ENCODE measurements around the gene TCAIM.
"Not testable (repeated sequence)": the region's sequence is repeated elsewhere in the genome, so short reads cannot be mapped to it uniquely, and the experiment has no call there.

The TCAIM gene

DNA sequence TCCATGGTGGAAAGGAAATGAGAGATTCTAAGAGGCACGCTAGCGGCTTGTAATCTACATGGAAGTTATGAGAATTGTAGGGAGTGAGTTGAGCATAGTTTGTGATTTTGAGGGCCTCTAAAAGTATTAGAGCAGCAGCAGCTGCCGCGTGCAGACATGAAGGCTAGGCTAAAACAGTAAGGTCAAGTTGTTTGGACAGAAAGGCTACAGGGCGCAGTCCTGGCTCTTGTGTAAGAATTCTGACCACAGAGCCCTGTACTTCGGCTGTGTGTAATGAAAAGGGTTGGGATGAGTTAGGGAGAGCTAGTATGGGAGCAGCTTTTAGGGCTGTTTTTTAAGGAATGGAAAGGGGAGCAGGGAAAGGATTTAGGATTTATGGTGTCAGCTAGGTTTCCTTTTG, 8.0 kb downstream of the TCAIM start:
- DNase-seq: not testable (repeated sequence)

DNA sequence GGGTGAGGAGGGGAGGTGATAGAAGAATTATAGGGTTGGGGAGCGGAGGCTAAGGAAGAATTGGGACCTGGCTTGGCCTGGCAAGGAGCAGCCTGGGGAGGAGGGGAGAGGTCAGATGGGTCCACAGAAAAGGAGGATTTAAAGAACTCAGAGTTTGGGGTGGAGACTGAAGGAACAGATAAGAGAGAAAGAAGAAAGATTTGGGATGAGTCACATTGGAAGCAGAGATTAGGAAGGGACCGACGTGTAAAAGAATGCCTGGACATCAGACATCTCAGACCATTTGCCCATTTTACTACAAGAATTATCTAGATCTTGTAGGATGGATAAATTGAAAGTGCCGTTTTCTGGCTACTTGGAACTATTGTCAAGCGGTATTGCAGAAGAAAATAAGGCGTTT, 10.4 kb downstream of the TCAIM start:
- DNase-seq: no peak

GRCh38 chr3:44353355-44353924, 14.9 kb downstream of the TCAIM start:
- DNase-seq: no peak

DNA sequence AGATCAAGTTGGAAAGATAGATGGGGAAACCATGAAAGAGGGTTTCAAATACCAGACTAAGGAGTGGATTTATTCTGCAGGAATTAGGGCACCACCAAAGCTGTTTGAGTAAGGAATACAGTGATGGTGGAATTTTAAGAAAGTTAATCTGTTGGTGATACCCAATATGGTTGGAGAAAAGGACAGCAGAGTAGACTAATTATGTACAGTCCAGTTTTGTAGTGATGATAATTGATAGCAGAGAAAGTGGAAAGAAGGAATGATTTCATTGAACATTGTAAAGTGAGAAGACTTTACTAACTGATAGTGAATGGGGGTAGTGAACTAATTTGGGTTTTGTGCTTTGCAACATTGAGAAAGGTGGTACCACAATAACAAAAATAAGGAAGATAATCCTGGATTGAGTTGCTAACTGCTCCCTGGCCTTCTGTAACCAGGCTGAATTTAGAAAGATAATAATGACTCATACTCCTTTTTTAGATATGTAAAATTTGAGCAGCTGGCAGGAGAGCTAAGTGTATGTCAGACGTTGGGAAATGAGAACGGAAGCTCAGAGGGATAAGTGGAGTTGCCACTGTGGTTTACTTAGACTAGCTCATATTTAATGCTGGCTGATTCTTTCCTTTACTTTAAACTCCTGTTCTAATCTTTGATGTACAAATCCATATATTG, 16.9 kb downstream of the TCAIM start:
- no peak for DNase-seq

- DNase-seq: no peak
These were observed 20.7 kb downstream of the TCAIM start for GRCh38 chr3:44359146-44359751.

GRCh38 chr3:44363591-44363990, 25.0 kb downstream of the TCAIM start:
- DNase-seq: no peak

DNA sequence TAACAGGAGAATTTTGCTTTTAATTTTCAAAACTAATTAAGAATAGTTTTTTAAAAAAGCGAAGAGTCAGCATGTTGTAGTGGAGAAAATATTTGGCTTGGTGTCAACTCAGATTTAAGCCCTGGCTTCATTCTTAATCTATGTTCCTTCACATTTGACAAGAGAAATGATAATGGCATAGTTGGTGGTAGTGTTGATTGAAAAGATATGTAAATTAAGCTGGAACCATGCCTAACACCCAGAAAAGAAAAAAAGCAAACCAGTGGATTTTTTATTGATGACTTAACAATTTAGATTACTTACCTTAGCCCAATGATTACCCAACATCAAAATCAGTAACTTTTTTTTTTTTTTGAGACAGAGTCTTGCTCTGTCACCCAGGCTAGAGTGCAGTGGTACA, 27.4 kb downstream of the TCAIM start:
- no peak for DNase-seq

DNA sequence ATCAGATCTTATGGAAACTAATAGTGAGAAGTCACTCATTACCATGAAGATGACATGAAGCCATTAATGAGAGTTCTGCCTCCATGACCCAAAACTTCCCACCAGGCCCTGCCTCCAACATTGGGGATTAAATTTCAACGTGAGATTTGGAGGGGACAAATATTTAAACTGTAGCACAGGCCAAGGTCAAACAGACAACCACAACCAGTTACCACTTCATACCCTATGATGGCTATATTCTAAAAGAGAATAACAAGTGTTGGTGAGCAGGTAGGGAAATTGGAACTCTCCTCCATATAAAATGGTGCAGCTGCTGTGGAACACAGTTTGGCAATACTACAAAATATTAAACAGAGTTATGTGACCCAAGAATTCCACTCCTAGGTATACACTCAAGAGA, 36.9 kb downstream of the TCAIM start:
- no peak for DNase-seq

- DNase-seq: no peak
These were observed 48.8 kb downstream of the TCAIM start for GRCh38 chr3:44387404-44387803.

GRCh38 chr3:44392489-44392888, 53.9 kb downstream of the TCAIM start:
- no peak for DNase-seq

DNA sequence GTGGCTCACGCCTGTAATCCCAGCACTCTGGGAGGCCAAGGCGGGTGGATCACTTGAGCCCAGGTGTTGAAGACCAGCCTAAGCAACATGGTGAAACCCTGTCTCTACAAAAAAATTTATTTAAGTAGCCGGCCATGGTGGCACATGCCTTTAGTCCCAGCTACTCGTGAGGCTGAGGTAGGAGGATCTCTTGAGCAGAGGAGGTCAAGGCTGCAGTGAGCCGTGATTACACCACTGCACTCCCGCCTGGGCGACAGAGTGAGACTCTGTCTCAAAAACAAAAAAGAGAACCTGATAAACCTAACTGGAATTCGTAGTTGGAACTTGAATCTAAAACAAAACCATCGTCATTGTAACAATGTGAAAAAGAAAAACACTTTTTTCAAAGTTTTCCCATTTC, 57.1 kb downstream of the TCAIM start:
- no peak for DNase-seq

GRCh38 chr3:44396200-44397171, 57.9 kb downstream of the TCAIM start:
- no peak for DNase-seq

- not testable (repeated sequence) for DNase-seq
These were observed 59.7 kb downstream of the TCAIM start for GRCh38 chr3:44398271-44398670.

DNA sequence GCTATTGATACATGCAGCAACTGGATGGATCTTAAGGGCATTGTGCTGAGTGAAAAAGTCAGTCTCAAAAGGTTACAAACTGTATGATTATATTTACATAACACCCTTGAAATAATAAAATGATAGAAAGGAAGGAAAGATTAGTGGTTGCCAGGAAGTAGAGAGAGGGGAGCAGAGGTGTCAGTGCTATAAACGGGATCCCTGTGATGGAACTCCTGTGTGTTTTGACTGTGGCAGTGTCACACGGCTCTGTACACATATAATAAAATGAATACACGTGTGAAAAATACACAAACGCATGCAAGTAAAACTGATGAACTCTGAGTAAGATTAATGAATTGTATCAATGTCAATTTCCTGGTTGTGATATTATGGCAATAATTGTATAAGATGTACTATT, 60.3 kb downstream of the TCAIM start:
- no peak for DNase-seq

DNA sequence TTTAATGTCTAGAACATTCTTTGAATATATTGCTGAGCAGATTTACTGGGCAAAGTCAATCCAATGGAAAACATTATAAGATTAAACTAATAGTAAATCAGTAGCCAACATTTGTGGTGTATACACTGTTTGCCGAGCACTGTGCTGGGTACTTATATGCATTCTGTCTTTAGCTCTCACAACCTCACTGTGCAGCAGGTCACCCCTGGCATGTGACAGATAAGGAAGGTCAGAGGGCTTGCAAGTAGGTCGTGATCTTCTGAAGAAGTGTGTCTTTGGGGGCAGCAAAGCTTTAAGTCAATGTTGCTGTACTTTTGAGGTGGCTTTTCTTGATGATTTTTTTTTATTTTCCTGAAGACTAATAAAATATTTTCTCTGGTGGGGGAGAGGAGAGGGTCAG, 62.2 kb downstream of the TCAIM start:
- DNase-seq: no peak

DNA sequence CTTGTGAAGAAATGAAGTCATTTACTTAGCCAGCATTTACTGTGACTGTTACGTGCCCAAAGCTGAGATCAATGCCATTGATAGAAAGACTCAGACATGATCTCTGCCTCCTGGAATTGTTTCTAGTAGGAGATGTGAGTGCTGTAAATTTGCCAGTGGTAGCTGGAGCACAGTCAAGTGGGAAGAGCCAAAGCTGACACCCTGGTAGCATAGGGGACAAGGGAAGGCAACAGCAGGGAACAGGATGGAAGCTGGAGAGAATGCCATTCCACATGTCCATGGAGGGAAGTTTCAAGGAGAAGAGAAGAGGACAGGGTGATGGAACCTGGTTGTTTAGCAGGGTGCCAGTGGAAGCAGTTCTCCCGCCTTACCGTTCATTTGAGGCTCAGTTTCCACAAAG, 64.0 kb downstream of the TCAIM start:
- no peak for DNase-seq

DNA sequence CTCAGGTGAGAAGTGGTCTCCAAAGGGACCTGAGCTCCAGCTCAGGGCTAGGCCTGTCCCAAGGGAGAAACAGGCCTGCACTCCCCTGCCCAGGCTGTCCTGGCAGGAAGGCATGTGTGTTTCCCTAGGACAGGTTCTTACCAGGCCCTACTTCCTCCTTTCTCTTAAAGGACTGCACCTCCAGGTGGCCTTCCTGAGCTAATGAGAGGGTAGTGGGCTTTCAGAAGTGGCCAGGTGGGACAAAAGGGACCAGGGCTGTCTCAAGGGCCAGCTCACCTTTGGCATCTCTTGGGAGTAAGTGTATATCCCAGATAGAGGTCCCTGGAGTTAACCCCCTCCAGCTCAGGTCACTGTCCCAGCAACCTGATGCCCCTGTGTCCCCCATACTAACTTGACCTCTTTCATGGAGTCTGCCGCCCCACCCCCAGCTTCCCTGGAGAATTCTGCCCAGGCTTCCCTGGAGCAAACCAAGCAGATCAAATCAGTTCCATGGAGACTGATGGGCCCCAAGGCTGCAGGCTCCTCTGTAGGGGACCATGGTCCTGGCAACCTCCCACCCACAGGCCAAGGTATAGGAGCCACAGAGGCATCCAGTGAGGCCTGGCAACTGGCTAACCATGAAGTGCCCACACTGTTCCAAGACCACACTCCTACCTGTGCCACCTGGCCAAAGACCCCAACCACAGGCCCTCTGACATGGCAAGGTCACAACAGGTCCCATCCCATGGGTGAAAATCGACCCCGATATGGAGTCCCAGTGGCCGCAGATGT, 71.3 kb downstream of the TCAIM start:
- no peak for DNase-seq

DNA sequence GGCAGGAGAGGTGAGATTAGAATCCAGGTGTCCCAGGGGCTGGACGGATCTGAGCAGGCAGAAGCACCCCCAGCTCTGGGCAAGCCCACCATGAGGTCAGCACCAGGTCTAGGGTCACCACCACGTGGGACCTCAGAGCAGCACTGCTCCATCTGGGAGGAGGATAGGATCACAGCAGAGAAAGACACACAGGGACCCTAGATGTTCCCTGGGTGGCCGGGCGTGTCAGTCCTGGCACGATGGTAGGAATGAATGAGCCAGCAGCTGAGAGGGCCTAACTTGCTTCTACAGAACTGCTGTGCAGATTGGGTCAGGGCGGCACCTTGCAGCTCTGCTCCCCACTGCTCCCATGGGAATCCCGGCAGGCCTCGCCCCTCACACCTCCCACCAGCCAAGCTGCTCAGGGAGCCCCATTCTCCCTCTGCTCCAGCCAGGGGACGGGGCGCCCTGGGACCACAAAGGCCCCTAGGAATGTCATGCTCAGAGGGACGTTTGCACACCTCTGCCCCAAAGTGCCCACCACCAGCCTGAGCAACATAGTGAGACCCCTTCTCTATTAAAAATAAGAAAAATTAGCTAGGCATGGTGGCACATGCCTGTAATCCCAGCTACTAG, 72.6 kb downstream of the TCAIM start:
- no peak for DNase-seq

DNA sequence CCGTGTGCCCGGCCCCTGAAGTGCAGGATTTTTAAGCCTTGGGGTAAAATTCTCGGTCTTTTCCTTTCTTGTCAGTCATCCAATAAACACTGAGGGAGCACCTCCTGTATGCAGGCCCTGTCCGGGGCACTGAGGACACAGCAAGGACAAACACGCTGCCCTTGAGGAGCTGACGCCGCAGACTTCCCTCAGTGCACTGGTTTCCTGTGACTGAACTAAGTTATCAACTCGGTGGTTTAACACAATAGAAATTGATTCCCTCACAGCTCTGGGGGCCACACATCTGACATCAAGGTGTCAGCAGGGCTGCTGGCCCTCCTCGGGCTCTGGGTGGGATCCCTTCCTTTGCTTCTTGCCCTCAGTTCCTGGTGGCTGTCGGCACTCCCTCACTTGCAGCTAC, 73.8 kb downstream of the TCAIM start:
- DNase-seq: no peak

GRCh38 chr3:44414517-44415090, 76.0 kb downstream of the TCAIM start:
- DNase-seq: no peak

DNA sequence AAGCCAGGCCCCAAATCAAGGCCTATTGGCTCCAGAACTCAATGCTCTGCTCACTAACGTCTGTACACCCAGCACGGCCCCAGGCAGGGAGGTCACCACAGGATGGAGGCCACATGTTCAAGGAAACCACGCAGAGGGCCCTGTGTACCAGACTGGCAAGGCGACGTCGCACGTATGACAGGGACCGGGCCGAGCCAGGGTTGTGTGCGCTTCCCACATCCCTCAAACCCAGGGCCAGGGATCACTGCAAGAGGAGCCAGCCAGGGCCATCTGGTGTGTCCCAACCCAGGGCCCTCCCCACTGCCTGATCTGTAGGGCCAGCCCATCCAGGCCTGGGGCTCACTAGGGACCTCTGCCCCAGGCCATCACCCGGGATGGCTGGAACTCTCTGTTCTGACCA, 76.9 kb downstream of the TCAIM start:
- DNase-seq: no peak
